Measurements from ENCODE around the gene PRR7. TPM values are rescaled to one million over a fixed set of nuclear protein-coding genes. Genes with fewer than 3 reads are reported as not detected.

Gene PRR7
- total and polyA plus RNA-seq, 2 of the 13 experiments (the other 11 are each of a cell fraction or from before 2014, with no cell fraction given) = 4.8 to 5.0 TPM

GRCh38 chr5:177446200-177447065 lies at the start of gene PRR7 (continued):
- peak; percentile 20; the same call in 1 of the 2 replicates for TF ChIP-seq SALL1 (CRISPR knock-in tag; IDR thresholded peaks at IDR 0.05)
- peak; percentile 36 for TF ChIP-seq ZNF263 (CRISPR knock-in tag; IDR thresholded peaks at IDR 0.05)
- TF ChIP-seq, protein P1, sequence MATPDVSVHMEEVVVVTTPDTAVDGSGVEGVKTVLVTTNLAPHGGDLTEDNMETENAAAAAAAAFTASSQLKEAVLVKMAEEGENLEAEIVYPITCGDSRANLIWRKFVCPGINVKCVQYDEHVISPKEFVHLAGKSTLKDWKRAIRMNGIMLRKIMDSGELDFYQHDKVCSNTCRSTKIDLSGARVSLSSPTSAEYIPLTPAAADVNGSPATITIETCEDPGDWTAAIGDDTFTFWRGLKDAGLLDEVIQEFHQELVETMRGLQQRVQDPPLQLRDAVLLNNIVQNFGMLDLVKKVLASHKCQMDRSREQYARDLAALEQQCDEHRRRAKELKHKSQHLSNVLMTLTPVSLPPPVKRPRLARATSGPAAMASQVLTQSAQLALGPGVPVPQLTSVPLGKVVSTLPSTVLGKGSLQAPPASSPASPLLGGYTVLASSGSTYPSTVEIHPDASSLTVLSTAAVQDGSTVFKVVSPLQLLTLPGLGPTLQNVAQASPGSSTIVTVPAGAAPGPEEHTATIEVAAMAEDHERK (CRISPR knock-in tag; IDR thresholded peaks at IDR 0.05; ENCODE audit: low read depth) = no peak; the same call in 1 of the 2 replicates
- peak; percentile 46 for TF ChIP-seq MYC (CRISPR knock-in tag; IDR thresholded peaks at IDR 0.05; ENCODE audit: borderline replicate concordance)
- 0 out of 2 replicates have a peak, but pooled peaks have one; percentile 17 for TF ChIP-seq ZC3H13 (CRISPR knock-in tag; IDR thresholded peaks at IDR 0.05)
- peak in 1 of 2 experiments; percentile 41; a peak in 1 of 4 replicates for TF ChIP-seq POLR2A (IDR thresholded peaks at IDR 0.05; ENCODE audit: insufficient read depth in 1 of 2, low read depth in 2 of 2, low read length in 2 of 2)
- TF ChIP-seq ZBTB38 (CRISPR knock-in tag; IDR thresholded peaks at IDR 0.05) = peak; percentile 82
- TF ChIP-seq ARHGAP35 (CRISPR knock-in tag; IDR thresholded peaks at IDR 0.05; ENCODE audit: borderline replicate concordance) = 0 out of 2 replicates have a peak, but pooled peaks have one; percentile 65
- TF ChIP-seq BHLHE40 (IDR thresholded peaks at IDR 0.05; ENCODE audit: low read length) = 0 out of 2 replicates have a peak, but pooled peaks have one; percentile 16
- 0 out of 2 replicates have a peak, but pooled peaks have one; percentile 62 for TF ChIP-seq ZNF674 (CRISPR knock-in tag; IDR thresholded peaks at IDR 0.05; ENCODE audit: low read depth)
- no peak for TF ChIP-seq SNRNP70 (IDR thresholded peaks at IDR 0.05; ENCODE audit: low read depth, low read length)
- peak; percentile 17; the same call in 1 of the 2 replicates for TF ChIP-seq ERF (CRISPR knock-in tag; IDR thresholded peaks at IDR 0.05)
- TF ChIP-seq ZNF441 (CRISPR knock-in tag; IDR thresholded peaks at IDR 0.05; ENCODE audit: borderline replicate concordance) = peak; percentile 31; the same call in 1 of the 2 replicates
- TF ChIP-seq ZNF687 (CRISPR knock-in tag; IDR thresholded peaks at IDR 0.05) = peak; percentile 60
- peak; percentile 87 for TF ChIP-seq RBFOX2 (IDR thresholded peaks at IDR 0.05; ENCODE audit: low read depth, low read length)
- TF ChIP-seq, protein P2, sequence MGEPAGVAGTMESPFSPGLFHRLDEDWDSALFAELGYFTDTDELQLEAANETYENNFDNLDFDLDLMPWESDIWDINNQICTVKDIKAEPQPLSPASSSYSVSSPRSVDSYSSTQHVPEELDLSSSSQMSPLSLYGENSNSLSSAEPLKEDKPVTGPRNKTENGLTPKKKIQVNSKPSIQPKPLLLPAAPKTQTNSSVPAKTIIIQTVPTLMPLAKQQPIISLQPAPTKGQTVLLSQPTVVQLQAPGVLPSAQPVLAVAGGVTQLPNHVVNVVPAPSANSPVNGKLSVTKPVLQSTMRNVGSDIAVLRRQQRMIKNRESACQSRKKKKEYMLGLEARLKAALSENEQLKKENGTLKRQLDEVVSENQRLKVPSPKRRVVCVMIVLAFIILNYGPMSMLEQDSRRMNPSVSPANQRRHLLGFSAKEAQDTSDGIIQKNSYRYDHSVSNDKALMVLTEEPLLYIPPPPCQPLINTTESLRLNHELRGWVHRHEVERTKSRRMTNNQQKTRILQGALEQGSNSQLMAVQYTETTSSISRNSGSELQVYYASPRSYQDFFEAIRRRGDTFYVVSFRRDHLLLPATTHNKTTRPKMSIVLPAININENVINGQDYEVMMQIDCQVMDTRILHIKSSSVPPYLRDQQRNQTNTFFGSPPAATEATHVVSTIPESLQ (CRISPR knock-in tag; conservative IDR thresholded peaks at IDR 0.05) = no peak
- TF ChIP-seq AGO1 (IDR thresholded peaks at IDR 0.05; ENCODE audit: low read depth, low read length, poor library complexity, severe bottlenecking) = peak; percentile 97
- TF ChIP-seq PITX1 (CRISPR knock-in tag; IDR thresholded peaks at IDR 0.05) = 0 out of 2 replicates have a peak, but pooled peaks have one; percentile 24
- 0 out of 2 replicates have a peak, but pooled peaks have one; percentile 49 for TF ChIP-seq HIVEP1 (CRISPR knock-in tag; IDR thresholded peaks at IDR 0.05)
- TF ChIP-seq ZNF451 (CRISPR knock-in tag; IDR thresholded peaks at IDR 0.05) = 0 out of 2 replicates have a peak, but pooled peaks have one; percentile 39
- TF ChIP-seq ZNF138 (CRISPR knock-in tag; IDR thresholded peaks at IDR 0.05; ENCODE audit: low read depth) = 0 out of 2 replicates have a peak, but pooled peaks have one; percentile 44
- TF ChIP-seq ZNF563 (CRISPR knock-in tag; IDR thresholded peaks at IDR 0.05) = no peak

All from HepG2 (cell line).